SJCRH30 (cell line): ENCODE measurements around the gene ZBTB18. TPM values are rescaled to one million over a fixed set of nuclear protein-coding genes. Genes with fewer than 3 reads are reported as not detected.
"Not testable (repeated sequence)": the region's sequence is repeated elsewhere in the genome, so short reads cannot be mapped to it uniquely, and the experiment has no call there.

Experiments
- DNase-seq, 2 experiments: peaks; one replicate each; pipeline ENCODE4 v3.0.0-alpha.2; 2015 to 2020
- H3K27ac ChIP-seq: fragments of 250-450 bp; sonication (Bioruptor Pico); 2 replicates; pipeline ENCODE4 v1.5.1; 2020; ENCODE audit warnings: mild to moderate bottlenecking, moderate library complexity
- H3K27me3 ChIP-seq: fragments of 250-450 bp; sonication (Bioruptor Pico); 2 replicates; pipeline ENCODE4 v1.5.1; 2020; ENCODE audit warnings: mild to moderate bottlenecking, moderate library complexity
- H3K36me3 ChIP-seq: fragments of 250-450 bp; sonication (Bioruptor Pico); 2 replicates; pipeline ENCODE4 v1.5.1; 2020; ENCODE audit warnings: mild to moderate bottlenecking, moderate library complexity
- H3K4me1 ChIP-seq: fragments of 250-450 bp; sonication (Bioruptor Pico); 2 replicates; pipeline ENCODE4 v1.5.1; 2020; ENCODE audit warnings: mild to moderate bottlenecking, moderate library complexity
- H3K4me3 ChIP-seq: fragments of 250-450 bp; sonication (Bioruptor Pico); 2 replicates; pipeline ENCODE4 v1.5.1; 2020; ENCODE audit warnings: mild to moderate bottlenecking, moderate library complexity
- H3K9me3 ChIP-seq: fragments of 250-450 bp; sonication (Bioruptor Pico); replicated peaks from 2 replicates; pipeline ENCODE4 v1.5.1; 2020; ENCODE audit warnings: mild to moderate bottlenecking, moderate library complexity
- total RNA-seq: library from RNA; depleted of rRNA; stranded (reverse); fragments of >200 nt; shearing (Covaris generic); gene quantifications from 2 replicates; pipeline ENCODE4 v1.2.3, GENCODE V29; 2014; rRNA removed

The ZBTB18 gene
- total RNA-seq, result 47.1 and 51.7 TPM in 2 replicates

DNA sequence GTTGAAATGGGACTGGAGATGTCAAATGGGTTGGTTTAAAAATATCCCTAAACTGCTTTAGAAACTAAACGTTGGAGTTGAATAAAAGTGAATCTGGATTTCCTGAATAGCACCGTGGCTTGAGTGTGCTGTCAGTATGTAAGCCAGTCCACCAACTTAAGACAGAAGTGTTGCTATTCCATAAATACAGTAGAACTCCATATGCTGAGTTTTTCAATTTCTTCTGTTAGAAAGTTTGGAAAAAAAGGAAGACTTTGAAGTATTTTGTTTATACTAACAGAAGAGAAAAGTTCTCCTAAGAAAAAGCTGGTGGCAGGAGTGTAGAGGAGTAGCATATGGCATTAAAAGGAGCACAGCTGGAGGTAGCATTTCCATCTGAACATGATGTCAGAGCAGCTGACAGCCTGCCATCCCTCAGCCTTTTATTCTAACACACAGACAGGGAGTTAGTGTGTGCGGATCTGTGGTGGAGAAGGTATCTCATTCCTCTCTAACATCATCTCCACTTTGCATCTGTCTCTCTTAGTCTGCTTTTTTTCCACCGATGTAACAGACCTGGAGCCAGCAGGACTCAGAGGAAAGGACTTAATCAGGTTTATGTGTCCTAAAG lies at the start of gene ZBTB18:
Gene ZBTB18, plus strand, starts transcription at position 449 of the 610 bp plus-strand sequence. Its CDS starts 149 bp downstream, at position 598.
- H3K27me3 ChIP-seq, result no peaks in the 10 kb centered on the region
- peak within 1 kb of the TSS; percentile 94 for H3K27ac ChIP-seq
- H3K4me1 ChIP-seq, result peaks cover 20% of the 10 kb centered on the region
- peak; percentile 85 to 94 for DNase-seq
- peak within 1 kb of the TSS; percentile 70 for H3K4me3 ChIP-seq
- H3K36me3 ChIP-seq, result peaks cover 23% of the 10 kb centered on the region
- no peaks in the 10 kb centered on the region for H3K9me3 ChIP-seq

DNA sequence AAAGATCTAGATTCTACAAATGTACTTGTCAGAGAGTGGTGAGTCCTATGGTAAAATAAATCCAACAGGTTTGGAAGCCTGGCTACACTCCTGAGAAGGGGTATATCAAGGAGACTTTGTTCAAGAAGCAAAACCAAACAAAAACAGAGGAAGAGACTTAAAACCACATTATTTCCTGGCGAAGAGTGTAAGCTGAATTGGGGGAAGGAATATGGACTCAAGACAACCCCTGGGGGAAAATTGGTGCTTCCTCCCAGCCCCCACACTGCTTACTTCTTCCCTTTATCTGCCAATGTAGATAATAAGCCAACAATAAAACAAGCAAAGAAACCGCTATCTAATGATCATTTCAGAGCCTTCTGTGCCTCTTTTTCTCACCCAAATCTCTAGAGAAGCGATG lies 48.4 kb upstream of the ZBTB18 start:
- H3K4me3 ChIP-seq, result no peak overlapping the region
- H3K4me1 ChIP-seq, result no peaks in the 10 kb centered on the region
- no peak overlapping the region for H3K27ac ChIP-seq
- H3K36me3 ChIP-seq, result no peaks in the 10 kb centered on the region
- no peaks in the 10 kb centered on the region for H3K27me3 ChIP-seq
- no peaks in the 10 kb centered on the region for H3K9me3 ChIP-seq
- DNase-seq, result no peak

DNA sequence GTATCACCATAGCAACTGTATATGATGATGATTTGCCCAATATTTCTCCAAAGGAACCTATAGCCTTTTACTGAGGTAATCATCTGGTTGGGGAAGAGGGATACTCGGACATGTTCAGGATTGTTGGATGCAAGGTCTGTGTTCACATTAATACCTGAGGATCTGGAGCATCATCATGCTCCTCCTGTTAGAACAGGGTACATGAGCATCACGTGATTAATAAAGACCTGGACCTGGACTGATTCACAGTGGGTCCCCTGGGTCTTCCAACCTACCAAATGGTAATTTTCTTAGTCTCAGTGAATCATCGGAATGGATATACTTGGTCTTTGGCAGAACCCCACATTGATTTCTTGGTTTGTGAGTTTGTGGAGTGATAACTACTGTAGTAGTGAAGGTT lies 45.6 kb upstream of the ZBTB18 start:
- no peaks in the 10 kb centered on the region for H3K4me1 ChIP-seq
- H3K36me3 ChIP-seq, result no peaks in the 10 kb centered on the region
- H3K9me3 ChIP-seq, result no peaks in the 10 kb centered on the region
- H3K4me3 ChIP-seq, result no peak overlapping the region
- no peak for DNase-seq
- no peaks in the 10 kb centered on the region for H3K27me3 ChIP-seq
- H3K27ac ChIP-seq, result no peak overlapping the region

DNA sequence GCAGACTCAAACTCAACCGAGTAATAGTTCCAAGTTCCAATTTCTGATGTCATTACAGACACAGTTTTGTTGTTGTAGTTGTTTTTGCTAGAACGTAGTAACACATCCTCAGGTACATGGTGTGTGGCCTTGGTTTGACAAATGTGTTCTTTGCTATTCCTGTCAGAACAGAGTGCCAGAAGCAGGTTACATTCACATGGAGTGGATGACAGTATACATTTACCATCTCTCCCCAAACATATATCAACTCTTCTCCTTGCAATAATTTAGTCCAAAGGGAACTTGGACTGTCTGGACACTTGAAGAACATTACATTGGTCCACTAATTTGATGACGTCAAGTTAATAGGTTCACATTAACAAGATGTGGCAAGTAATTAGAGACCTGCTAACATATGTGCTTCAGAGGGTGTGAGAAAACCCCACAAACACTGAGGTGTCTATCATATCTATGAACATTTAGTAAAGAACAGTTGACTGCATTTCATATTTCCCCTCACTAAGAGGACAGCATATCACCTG lies 44.6 kb upstream of the ZBTB18 start:
- no peaks in the 10 kb centered on the region for H3K4me1 ChIP-seq
- no peaks in the 10 kb centered on the region for H3K36me3 ChIP-seq
- no peaks in the 10 kb centered on the region for H3K27me3 ChIP-seq
- no peak overlapping the region for H3K27ac ChIP-seq
- no peaks in the 10 kb centered on the region for H3K9me3 ChIP-seq
- H3K4me3 ChIP-seq, result no peak overlapping the region
- DNase-seq, result no peak

DNA sequence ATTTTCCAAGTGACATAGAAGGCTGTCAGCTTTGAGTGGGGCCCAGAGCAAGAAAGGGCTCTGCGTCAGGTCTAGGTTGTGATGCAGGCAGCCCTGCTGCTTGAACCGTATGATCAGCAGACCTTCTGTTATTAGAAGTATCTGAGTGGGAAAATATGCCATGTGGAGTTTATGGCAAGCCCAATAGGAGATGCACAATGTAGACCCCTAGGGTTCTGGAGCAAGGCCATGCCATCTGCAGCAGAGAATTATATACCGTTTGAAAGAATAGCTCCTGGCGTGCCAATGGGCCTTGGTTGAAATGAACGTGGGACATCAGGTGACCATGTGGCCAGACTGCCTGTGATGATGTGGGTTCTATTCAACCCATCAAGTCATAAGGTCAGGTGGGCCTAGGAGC lies 44.1 kb upstream of the ZBTB18 start:
- Histone ChIP-seq H3K4me3 (no peak overlapping the region), H3K9me3 (no peaks in the 10 kb centered on the region), H3K36me3 (no peaks in the 10 kb centered on the region)

DNA sequence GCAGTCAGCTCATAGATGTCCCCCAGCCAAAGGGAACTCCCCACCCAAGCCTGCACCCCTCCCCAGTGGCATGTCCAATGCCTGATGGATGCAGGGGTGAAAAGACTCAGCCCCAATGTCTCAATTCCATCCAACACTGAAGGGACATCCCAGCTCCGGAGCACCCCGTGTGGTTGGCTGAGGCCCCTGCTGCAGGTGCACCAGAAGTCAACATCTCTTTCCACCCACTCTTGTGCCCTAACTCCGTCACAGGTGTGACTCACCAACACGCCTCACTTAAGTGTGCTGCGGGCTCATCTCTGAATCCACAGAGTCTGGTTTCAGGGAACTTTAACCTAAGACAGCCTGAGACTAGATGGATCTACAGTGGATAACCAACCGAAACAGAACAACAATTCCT lies 40.9 kb upstream of the ZBTB18 start:
- H3K36me3 ChIP-seq, result no peaks in the 10 kb centered on the region
- no peak for DNase-seq
- no peaks in the 10 kb centered on the region for H3K9me3 ChIP-seq
- H3K27ac ChIP-seq, result no peak overlapping the region
- H3K27me3 ChIP-seq, result no peaks in the 10 kb centered on the region
- no peak overlapping the region for H3K4me3 ChIP-seq
- H3K4me1 ChIP-seq, result no peaks in the 10 kb centered on the region

More for the DNA sequence above, 44.1 kb upstream of the ZBTB18 start:
- H3K4me1 ChIP-seq, result no peaks in the 10 kb centered on the region
- H3K27me3 ChIP-seq, result no peaks in the 10 kb centered on the region
- DNase-seq, result no peak
- no peak overlapping the region for H3K27ac ChIP-seq

DNA sequence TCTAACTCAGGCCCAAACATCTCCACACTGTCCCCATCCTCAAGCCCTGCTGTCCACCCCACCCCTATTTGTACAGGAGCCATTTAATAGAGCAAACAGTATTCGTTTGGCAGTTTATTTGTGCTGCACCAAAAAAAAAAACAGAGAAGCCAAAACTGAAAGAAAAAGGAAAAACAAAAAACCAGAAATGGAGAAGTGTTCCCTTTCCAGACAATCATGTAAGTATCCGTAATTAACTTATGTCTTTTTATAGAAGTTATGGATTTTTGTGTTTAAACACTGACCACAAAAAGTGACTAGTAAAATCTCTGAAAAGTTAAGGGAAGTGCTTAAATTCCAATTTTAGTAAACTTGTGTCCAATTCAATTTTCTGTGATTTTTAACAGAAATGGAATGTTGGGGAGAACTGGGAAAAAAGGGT lies 40.4 kb upstream of the ZBTB18 start:
- Histone ChIP-seq H3K4me3 (no peak overlapping the region), H3K9me3 (no peaks in the 10 kb centered on the region), H3K4me1 (no peaks in the 10 kb centered on the region), H3K36me3 (no peaks in the 10 kb centered on the region), H3K27ac (no peak overlapping the region), H3K27me3 (no peaks in the 10 kb centered on the region)
- no peak for DNase-seq

DNA sequence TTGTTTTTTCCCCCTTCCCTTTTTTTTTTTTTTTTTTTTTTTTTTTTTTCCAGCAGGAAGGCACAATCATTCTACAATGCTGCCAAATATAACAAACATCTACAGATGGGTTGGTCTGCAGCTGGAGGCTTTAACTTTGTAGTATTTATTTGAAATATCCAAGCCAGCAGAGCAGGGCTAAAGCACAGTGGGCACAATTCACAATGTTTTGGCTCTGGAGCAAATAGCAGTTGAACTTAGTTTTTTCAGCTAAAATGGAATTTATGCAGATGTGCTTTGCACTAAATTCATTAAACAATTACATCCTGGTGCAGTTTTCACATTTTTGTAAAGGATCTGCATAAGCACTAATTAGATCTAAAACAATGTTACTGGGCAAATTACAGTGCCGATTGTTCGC lies 39.8 kb upstream of the ZBTB18 start:
- Histone ChIP-seq H3K27ac (no peak overlapping the region), H3K36me3 (no peaks in the 10 kb centered on the region), H3K4me3 (no peak overlapping the region), H3K27me3 (no peaks in the 10 kb centered on the region), H3K4me1 (no peaks in the 10 kb centered on the region), H3K9me3 (no peaks in the 10 kb centered on the region)
- no peak for DNase-seq

DNA sequence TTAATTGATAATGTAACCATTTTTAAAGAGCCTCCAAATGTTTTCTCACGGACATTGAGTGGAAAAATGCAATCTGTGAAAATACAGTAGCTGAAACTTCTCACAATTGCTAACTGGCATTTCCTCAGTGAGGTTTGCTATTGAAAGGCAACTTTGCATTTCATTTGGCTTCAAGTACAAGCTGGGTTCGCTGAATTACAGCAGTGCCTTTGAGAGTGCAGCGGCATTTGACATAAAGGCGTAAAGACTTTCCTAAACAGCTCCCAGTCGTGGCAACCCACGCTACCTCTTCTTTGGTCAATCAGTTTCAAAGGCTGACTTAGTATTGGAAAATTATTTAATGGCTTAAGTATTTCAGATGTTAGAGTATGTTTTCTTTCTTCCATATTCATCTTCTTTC lies 39.3 kb upstream of the ZBTB18 start:
- Histone ChIP-seq H3K27ac (no peak overlapping the region), H3K27me3 (no peaks in the 10 kb centered on the region), H3K36me3 (no peaks in the 10 kb centered on the region), H3K4me1 (no peaks in the 10 kb centered on the region), H3K9me3 (no peaks in the 10 kb centered on the region), H3K4me3 (no peak overlapping the region)
- no peak for DNase-seq

DNA sequence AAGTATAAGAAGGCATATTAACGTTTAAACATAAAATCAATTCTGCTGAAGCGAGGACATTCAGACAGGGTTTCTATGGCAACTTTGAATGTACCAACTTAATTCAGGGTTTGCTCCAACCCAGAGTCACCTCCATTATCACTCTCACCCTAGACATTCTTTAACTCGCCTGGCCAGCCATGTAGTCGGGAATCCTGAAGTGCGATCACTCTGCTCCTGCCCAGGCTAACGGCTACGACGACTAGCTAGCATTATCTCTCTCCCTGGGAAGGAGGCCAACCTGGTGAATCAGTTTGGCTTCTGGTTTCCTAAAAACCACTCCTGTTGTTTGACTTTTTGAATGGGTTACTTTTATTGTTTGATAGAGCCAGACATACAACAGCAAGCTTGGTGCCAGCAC lies 38.9 kb upstream of the ZBTB18 start:
- no peak for DNase-seq
- H3K27me3 ChIP-seq, result no peaks in the 10 kb centered on the region
- H3K27ac ChIP-seq, result no peak overlapping the region
- H3K36me3 ChIP-seq, result no peaks in the 10 kb centered on the region
- no peaks in the 10 kb centered on the region for H3K9me3 ChIP-seq
- no peak overlapping the region for H3K4me3 ChIP-seq
- no peaks in the 10 kb centered on the region for H3K4me1 ChIP-seq

DNA sequence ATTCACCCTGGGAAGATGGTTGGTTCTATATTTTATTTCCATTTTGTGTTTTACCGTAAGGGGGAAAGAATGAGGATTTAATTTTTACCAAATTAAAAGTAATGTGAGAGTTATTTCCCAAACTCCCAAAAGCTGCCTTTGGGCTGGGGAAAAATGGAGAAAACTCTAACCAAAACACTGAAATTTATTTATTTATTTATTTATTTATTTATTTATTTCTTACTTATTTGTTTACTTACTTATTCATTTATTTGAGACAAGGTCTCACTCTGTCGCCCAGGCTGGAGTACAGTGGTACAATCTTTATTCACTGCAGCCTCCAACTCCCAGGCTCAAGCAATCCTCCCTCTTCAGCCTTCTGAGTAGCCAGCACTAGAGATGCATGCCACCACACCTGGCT lies 38.0 kb upstream of the ZBTB18 start:
- no peak overlapping the region for H3K27ac ChIP-seq
- no peaks in the 10 kb centered on the region for H3K27me3 ChIP-seq
- no peak for DNase-seq
- no peaks in the 10 kb centered on the region for H3K9me3 ChIP-seq
- no peaks in the 10 kb centered on the region for H3K4me1 ChIP-seq
- H3K4me3 ChIP-seq, result no peak overlapping the region
- H3K36me3 ChIP-seq, result no peaks in the 10 kb centered on the region

DNA sequence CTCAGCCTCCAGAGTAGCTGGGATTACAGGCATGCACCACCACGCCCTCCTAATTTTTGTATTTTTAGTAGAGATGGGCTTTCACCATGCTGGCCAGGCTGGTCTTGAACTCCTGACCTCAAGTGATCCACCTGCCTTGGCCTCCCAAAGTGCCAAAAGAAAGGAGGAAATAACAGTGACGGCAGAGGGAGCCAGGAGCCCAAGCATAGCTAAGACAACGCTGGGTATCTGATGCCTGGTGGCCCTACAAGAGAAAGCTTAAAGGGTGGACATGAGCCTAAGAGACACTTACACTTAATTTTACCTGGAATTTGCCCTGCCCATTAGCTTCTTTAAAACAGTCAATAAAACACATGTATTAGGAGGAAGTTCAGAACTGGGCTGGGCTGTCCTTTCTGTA lies 36.2 kb upstream of the ZBTB18 start:
- not testable (repeated sequence) for H3K36me3 ChIP-seq, H3K4me1 ChIP-seq, H3K27ac ChIP-seq, H3K27me3 ChIP-seq, H3K4me3 ChIP-seq, DNase-seq, H3K9me3 ChIP-seq

DNA sequence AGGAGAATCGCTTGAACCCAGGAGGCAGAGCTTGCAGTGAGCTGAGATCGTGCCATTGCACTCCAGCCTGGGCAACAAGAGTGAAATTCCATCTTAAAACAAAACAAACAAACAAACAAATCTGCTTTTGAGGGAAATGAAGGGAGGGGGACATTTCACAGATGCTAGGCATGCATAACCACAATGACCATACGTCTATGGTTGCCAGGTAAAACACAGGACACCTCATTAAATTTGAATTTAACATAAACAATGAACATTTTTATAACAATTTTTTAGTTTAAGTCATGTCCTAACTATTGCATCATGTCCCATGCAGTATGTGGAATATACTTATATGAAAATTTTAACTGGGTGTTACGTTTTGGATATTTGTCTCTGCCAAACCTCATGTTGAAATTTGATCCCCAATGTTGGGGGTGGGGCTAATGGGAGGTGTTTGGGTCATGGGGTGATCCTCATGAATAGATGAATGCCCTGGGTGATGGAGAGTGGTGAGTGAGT lies 31.0 kb upstream of the ZBTB18 start:
- Histone ChIP-seq H3K27ac (no peak overlapping the region), H3K36me3 (no peaks in the 10 kb centered on the region), H3K9me3 (no peaks in the 10 kb centered on the region), H3K27me3 (no peaks in the 10 kb centered on the region), H3K4me3 (no peak overlapping the region), H3K4me1 (no peaks in the 10 kb centered on the region)
- no peak for DNase-seq

DNA sequence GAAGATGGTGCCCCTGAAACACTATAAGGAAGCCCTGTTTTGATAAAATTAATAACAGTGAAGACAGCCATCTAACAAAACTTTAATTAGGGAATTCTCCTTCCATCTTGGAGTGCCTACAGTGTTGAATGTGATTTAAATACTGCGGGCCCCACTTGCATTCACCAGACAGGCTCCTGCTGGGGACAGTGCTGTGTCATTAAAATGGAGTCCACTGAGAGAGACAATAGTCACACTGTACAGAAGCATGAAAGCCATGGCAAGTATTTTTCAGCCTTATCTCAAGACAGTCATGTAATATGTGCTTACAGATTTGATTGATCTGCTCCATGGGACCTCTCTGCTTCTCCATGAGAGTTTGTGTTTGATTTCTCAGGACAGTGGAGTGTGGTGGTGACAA lies 29.7 kb upstream of the ZBTB18 start:
- Histone ChIP-seq H3K27ac (no peak overlapping the region), H3K4me1 (no peaks in the 10 kb centered on the region), H3K27me3 (no peaks in the 10 kb centered on the region), H3K9me3 (no peaks in the 10 kb centered on the region), H3K4me3 (no peak overlapping the region), H3K36me3 (no peaks in the 10 kb centered on the region)
- DNase-seq, result no peak

DNA sequence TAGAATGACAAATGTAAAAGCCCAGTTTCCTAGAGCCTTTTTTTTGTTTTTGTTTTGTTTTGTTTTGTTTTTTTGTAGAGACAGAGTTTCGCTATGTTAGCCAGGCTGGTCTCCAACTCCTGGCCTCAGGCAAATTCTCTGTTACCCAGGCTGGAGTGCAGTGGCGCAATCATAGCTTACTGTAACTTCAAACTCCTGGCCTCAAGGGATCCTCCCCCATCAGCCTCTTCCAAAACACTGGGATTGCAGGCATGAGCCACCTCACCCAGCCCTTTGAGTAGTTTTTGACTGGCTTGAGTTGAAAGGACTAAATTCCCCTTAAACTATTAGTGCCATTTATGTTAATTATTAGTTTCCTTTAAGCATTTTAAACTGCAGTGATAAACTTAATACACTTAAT lies 28.8 kb upstream of the ZBTB18 start:
- no peaks in the 10 kb centered on the region for H3K9me3 ChIP-seq
- H3K36me3 ChIP-seq, result no peaks in the 10 kb centered on the region
- no peaks in the 10 kb centered on the region for H3K27me3 ChIP-seq
- no peak overlapping the region for H3K4me3 ChIP-seq
- DNase-seq, result no peak
- no peak overlapping the region for H3K27ac ChIP-seq
- no peaks in the 10 kb centered on the region for H3K4me1 ChIP-seq

DNA sequence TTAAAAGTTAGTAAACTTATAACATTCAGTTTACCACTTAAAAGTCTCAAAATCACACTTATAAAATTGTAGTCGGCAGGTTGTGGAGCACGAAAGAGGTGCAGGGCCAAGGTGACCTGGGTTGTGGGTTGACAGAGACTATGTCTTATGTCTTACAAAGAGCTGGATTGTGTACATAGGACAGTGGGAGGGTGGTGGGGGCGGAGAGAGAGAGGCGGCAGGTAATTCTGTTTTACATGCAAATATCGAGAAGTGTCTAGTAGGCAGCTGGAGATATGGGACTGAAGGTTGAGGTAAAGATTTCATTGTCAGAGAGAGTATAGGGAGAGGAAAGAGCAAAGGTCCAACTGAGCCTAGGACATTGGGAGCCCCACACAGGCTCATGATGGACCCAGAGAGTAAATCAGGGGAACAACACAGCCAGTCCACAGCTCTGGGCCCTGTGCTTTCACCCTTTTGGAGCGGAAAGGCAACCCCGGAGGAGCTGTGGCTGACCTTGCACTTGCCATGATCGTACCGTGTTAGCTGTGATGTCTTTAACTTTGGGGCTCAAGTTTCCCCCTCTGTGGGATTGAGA lies 28.1 kb upstream of the ZBTB18 start:
- no peaks in the 10 kb centered on the region for H3K36me3 ChIP-seq
- no peak overlapping the region for H3K4me3 ChIP-seq
- H3K27ac ChIP-seq, result no peak overlapping the region
- no peaks in the 10 kb centered on the region for H3K27me3 ChIP-seq
- no peak for DNase-seq
- H3K4me1 ChIP-seq, result no peaks in the 10 kb centered on the region
- H3K9me3 ChIP-seq, result no peaks in the 10 kb centered on the region
